HTR-8/SVneo (cell line): Measurements from ENCODE around the gene NAV2.

ENCODE experiments used
- DNase-seq: peaks from one replicate; pipeline ENCODE4 v3.0.0; 2011; ENCODE audit warnings: low spot score, mixed read lengths; ENCODE audit not compliant: insufficient read length
- FAIRE-seq: peaks from 2 replicates; lab custom pipeline; 2011; peaks lifted over from hg19 to GRCh38; lab: Jason Lieb, UNC

The NAV2 gene

DNA sequence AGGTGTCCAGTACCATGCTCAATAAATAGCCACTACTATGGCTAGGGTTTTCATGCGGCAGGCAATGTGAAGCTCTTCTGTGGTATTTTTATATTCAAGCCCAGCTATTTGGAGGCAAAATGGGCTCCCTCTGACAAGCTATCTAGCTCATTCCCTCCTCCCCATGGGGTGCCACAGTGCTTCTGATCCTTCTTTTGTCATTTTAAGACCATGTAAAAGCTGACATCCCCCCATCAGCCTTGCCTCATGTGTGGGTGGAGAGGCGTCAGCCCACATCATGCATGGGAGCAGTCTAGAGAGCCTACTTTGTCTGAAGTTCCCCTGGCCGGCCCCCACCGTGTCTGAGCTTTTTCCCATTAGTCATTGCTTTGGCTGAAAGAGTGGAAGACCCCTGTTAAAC lies 59.8 kb downstream of the NAV2 start:
- no peak for DNase-seq
- no peak for FAIRE-seq

DNA sequence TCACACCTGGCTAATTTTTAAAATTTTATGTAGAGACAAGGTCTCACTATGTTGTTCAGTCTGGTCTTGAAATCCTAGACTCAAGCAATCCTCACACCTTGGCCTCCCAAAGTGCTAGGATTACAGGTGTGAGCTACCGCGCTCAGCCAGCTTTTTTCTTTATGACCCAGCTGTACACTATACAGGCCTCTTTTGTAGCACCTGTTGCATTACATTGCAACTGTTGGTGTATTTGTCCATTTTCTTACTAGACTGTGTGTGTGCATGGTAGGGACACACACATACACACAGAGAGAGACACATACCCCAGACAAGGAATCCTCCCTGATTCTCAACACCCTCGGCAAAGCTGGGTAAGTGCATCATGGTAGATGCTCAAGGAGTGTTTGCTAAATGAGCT lies 61.7 kb downstream of the NAV2 start:
- DNase-seq (no peak), FAIRE-seq (no peak)

DNA sequence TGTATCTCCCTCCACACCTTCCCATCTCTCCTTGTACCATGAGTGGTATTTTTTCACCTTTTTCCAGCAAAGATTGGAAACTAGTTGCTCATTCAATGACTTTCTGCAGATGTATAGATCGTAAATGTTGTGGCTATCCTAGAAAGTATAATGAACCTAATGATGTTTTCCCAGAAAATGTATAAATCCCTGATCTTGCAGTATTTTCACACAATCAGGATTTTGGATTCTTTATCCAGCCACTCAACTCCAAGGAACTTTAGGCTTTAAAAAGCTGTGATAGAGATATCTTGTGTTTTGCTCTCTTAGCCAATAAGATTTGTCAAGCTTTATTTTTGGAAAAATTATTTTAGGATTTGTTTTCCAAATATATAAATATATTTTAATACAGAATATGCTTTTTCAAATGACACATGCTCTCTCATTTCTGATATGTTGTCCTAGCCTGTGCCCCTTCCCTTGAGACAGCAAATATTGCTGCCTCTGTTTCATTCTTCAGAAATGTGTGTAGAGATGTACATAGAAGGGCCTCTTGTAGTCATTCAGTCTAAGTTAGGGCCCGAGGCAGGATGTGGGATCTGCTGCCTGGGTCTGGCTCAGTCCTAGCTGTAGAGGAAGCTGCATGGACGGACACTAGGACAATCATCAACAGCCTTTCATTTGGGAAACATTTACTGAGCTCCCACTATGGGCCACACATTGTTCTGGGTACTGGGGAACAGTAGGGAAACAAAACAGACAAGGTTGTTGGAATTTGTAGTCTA lies 62.4 kb downstream of the NAV2 start:
- DNase-seq (no peak), FAIRE-seq (no peak)

DNA sequence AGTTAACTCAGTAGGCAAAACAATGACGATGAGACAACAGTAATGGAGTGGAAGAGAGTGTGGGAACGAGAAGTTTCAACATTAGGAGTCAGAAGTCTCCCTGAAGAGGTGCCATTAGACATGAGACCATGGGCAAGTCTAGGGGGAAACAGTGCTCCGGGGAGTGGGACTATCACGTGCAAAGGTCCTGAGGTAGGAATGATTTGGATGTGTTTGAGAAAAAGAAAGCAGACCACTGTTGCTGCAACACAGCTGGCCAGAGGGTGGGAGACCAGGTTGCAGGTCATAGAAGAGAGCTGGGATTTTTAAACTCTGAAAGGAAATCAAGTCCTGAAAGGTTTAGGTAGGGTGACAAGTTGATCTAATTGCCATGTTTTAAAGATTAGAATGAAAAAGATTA lies 63.0 kb downstream of the NAV2 start:
- no peak for DNase-seq
- FAIRE-seq: no peak

DNA sequence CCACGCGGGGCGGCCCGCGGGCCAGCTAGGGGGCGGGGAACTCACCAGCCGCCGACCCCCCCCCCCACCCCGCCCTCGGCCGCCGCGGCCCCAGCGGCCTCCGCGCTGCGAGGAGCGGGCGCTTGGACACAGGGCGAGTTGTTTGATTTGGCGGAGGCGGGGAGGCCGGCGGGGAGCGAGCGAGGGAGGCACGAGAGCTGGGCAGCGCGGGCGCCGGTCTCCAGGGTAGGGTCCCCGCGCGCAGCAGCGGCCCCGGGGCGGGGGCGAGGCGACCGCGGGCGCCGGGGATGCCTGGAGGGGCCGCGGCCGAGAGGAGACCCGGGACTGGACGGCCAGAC lies 64.4 kb downstream of the NAV2 start:
- peak; percentile 25 for DNase-seq
- FAIRE-seq: no peak

DNA sequence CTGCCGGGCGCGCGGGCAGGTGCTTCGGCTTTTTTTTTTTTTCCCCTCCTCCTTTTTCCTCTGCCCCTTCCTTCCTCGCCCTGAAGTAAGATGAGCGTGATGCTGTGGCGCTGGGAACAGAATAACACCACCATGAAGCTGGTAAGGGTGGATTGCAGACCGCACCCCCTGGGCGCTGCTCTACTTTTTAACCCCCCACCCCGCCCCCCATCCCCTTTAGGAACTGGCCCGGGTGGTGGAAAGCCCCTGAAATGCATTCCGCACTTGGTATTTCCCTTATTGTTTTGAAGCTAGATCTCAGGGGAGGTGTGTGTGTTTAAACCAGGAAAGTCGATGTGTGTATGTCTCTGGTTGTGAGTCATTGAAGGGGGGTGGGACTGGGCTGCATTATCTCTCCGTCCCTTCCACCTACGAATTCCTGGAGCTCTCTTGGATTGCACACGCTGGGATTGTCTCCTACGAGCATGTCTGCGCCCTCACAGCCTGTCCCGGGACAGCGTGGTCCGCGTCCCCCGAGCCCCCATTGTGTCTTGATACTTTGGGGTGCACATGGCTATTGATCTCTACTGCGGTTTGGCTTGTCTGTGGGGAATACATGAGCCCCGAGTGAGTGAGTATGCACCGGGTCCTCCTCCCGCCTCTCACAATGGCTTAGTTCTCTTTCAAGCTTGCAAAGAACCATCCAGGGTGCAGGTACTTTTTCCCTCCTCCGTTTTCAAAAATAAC lies 64.9 kb downstream of the NAV2 start:
- FAIRE-seq (peak; percentile 54), DNase-seq (peak; percentile 83)

DNA sequence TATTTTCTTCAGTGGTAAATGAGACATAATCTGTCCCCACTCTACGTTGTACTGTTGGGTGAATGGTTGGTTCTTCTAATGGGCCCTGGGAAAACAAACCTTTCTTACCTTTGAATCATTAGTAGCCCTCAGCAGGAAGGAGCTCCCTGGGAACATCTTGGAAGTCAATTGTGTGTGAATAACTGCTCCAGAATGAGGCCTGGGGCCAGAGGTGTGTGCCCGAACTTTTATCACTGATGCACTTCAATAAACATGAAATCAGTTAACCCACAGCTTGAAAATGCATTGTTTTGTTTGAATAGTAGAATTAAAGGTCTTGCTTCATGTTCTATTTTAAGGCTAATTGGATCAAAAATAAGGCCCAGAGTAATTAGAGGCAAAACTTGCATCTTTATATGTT lies 67.1 kb downstream of the NAV2 start:
- no peak for FAIRE-seq

DNA sequence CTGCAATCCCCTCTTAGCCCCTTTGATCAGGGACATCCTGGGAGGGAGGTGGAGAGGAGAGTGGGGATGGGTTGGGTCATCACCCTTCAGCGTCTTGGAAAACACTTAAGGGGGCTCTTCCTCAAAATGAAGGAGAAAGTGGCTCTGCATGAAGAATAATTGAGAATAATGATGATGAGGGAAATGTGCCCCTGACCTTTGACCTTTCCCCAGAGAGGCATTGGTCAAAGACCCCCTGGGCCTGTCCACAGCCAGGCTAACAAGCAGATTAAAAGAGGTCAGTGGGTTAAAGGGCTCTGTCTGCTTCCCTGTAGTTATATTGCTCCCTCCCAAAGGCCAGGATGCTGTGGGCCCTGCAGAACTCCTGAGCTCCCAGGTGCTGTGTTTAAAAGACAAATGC lies 68.7 kb downstream of the NAV2 start:
- FAIRE-seq: no peak
- no peak for DNase-seq

More for the DNA sequence above, 67.1 kb downstream of the NAV2 start:
- DNase-seq: no peak

DNA sequence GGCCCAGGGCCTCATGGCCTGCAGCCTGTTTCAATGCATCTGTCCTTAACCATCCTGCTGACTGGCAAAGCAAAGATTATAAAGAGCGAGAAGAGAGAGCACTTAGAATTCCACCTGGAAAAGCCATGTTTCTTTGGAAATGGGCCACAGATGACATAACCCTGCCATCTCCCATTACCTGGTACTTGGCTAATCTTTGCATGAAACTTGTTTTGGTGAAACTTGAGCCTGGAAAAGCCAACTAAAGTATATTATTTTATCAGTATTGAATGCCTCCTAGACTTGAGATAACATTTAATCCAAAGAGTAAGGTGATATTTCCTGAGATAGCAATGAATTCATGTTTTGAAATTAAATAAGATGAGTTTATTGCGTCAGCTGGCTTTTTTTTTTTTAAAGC lies 72.6 kb downstream of the NAV2 start:
- FAIRE-seq: no peak

DNA sequence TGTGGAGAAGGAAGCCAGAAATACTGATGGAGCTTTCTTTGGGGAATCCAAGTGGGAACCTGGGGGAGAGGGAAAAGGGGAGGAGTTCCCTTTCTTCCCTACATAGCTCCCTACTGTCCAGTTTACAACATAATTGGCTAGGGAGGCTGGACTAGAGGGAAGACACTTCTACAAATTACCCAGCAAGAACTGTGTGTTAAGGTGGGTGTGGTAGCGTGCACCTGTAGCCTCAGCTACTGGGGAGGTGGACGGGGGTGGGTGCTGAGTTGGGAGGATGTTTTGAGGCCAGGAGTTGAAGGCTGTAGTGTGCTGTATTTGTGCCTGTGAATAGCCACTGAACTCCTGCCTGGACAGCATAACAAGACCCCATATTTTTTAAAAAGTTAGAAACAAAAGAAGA lies 74.0 kb downstream of the NAV2 start:
- FAIRE-seq (no peak), DNase-seq (no peak)

More for the DNA sequence above, 72.6 kb downstream of the NAV2 start:
- DNase-seq: no peak

DNA sequence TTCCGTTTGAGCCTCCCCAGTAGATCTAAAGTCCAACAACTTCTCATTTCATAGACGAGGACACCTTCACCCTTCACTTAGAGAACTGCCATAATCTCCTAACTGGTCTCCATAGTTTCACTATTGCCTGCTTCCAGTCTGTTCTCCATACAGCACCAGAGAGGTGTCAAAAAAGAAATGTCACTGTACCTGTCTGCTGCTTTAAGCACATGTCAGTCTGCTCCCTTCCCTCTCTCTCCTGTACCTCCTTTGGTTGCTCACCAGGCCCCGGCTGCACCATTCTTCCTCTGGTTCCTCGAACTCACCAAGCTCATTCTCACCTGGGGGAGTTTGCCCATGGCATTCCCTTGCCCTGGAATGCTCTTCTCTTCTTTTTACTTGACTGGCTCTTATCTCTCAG lies 75.8 kb downstream of the NAV2 start:
- DNase-seq: no peak
- no peak for FAIRE-seq

DNA sequence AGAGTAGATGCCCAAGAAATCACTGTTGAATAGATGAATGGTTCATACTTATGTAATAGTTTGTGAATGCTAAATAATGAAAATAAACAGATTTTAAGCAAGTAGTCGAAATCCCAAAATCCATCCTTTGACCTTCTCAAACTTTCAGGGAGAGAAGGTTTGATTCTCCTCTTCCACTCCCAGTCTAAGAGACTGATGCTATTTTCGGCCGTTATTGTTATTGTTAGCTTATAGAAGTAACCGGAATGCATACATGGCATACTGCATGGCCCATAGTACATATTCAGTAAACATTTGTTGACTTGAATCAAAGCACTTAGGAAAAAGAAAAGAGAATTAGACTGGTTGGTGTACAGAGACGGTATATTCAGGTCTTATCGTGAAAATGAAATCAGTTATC lies 76.6 kb downstream of the NAV2 start:
- FAIRE-seq (no peak), DNase-seq (no peak)

DNA sequence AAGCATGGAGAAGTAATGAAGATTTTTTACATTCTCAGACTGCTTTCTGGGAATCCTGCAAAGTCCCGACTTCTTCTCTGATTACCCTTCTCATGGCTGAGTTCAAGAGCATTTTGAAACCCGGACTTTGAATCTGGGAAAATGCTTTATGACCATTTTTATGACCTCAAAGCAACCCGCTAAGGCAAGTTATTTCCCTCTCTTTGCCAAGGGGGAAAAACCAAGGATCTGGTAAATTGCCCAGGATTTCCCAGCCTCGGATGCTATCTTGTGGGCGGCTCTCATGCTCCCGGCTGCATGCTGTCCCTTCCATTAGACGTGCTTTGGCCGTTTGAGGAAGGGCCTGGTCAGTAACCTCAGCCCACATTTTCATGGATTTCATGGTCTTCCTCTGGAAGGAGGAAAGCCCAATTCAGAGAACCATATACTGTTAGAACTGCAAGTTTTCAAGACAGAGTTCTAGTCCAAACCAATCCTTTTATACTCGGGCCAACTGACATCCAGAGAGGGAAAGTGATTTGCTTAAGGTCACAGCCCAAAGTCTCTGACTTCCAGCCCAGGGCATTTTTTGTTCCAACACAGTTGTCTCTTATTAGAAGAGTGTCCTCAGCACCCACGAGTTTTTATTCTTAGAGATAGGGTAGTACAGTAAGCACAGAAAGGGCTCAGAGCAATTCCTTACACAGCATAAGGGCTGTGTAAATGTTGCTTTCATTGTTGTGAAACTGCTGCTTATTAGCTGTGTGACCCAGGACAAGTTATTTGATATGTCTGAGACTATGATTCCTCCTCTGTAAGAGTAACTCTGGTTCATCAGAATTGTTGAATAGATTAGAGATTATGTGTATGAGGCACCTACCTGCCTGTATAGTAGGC lies 77.4 kb downstream of the NAV2 start:
- FAIRE-seq (no peak), DNase-seq (no peak)

DNA sequence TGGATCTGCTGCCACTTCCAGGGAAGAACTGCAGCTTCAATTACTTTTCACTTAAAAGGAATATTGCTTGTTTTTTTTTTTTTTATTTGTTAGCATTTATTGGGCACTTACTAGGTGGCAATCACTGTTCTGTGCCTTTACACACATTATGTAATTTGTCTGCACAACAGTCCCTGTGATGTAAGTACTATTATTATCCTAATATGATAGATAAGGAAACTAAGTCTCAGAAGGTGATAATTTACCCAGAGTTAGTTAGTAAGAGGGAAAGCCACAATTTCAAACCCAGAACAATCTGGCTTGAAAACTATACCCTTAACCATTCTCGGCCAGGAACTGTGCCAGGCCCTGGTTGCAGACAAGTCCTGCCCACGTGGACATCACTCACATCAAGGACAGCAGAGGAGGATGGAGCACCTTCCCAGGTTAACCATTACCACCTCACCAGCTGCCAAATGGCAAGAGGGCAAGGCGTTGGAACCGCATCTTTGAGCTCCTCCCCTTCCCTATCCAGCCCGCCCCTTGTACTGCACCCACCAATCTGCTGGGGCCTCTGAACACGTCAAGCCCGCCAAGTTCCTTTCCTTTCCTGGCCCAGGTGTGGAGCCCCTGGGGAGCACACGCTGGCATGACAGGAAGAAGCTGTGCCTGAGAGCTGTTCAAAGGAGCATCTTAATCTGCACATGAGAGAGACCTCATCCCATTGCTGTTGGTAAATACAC lies 78.4 kb downstream of the NAV2 start:
- DNase-seq: no peak
- no peak for FAIRE-seq

DNA sequence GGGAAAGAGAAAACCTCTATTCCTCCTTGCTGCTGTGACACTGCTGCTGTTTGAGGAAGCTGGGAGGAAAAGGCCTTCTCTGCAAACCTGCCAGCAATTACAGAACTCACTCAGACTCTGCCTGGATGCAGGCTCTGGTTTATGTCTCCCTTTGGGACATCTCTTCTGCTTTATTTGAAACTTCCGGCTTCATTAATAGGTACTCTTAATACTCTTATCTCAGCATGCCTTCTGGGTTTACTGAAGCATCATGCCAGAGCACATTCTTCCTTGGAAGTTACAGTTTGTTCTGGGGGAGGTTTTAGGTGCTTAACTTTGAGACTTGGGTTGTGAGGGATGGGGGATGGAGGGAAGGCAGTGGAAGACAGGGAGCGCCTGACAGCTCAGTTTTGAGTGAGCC lies 79.9 kb downstream of the NAV2 start:
- FAIRE-seq: no peak
- no peak for DNase-seq

DNA sequence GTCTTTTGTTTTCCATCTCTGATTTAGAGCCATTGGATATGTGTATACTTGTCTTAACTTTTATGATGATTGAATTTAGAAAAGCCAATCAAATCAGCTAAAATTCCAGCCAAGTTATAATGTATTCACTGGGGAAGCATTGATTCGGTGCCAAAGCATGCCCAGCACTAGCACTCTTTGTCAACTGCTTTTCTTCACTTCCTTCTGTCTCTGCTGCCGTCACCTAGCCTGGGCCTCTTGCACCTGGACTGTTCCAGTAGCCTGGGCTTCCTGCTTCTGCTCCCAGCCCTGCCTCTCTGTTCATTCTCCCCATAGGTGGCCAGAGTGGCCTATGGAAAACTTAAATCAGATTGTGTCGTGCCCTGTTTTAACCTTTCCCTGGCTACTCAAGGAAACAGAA lies 80.7 kb downstream of the NAV2 start:
- DNase-seq: no peak
- FAIRE-seq: no peak

DNA sequence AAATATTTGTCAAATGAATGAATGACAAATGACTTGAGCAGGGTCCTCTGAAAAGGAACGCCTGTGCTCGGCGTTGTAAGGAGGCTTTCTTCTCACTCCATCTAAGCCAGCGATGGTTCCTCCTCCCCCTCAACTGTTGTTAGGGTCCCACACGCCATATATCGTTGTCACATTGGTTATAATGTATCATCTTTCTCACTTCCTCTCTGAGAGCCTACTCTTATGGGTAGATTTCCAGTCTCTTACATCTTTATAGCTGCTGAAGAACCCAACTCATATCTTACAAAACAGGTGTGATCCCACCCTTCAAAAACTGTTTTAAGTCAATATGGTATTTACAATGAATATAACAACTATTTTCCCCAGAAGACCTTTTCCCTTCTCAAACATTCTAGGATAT lies 81.5 kb downstream of the NAV2 start:
- DNase-seq (no peak), FAIRE-seq (no peak)

DNA sequence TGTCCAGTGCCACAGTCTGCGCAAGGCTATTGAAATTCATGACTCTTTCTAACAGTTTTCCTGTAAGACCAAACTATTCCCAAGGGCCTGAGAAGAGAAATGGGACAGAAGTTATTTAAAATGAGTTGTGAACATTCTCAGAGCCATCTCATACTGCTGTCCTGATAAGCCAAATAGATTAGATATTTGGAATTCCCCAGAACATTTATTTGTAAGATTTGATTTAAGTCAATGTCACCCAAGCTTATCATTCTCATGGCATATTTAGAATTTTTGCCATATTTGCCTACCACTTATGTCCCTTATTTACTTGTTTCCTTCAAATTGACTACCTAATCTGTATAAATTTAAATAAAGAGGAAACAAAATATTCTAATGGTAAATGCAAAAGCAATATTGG lies 82.4 kb downstream of the NAV2 start:
- FAIRE-seq: no peak

DNA sequence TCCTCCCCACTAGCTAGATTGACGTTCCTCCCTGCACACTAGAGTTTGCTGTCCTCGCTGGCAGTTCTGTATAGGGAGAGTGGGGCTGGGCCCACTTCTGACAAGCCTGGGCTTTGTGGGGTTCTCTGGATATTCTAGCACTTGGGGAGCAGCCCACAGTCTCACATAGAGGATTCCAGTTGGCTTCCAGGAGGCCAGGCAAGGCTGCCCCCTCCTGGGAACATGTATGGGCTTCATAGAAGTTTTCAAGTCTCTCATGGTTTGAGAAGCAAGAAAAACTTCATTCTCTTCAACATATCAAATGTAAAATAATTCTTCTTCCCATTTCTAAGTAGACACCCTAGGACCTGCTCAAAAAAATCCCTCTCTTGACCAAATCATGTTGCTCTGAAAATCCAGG lies 87.5 kb downstream of the NAV2 start:
- DNase-seq (peak; percentile 15), FAIRE-seq (no peak)

More for the DNA sequence above, 82.4 kb downstream of the NAV2 start:
- DNase-seq: no peak

DNA sequence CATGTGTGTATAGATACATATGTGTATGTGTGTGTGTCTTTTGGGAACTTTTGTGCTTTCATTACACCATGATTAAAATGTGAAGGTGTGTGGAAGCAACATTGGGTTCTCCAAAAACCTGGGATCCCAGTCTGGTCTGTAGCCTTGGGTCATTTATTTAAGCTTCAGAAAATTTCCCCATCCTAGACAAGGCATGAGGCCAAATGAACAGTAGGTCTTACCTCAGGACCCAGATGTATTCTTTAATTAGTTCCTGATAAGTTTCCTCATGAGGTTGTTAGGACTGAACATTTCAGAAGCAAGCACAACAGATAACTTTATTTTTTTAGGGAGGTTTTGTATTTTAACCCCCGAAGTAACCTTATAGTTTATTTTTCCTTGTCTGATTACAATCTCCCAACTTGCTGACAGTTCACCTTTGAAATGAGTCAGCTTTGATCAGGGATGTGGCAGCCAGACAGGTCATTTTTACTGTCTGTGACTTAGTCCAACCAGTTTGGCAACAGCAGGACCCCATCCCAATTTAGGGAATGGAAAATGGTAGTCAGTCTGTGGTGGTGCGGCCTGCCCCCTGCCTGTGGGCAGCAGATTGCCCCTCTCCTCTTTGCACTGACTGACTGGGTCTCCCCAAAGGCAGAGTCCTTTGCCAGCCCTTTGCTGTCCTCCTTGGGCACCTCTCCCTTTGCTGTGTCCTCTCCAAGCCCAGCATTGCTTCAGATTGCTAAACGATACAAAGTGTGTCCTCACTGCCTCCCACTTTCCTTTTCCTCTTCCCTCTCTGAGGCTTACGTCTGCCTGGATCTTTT lies 88.3 kb downstream of the NAV2 start:
- FAIRE-seq: no peak

More for the DNA sequence above, 88.3 kb downstream of the NAV2 start:
- DNase-seq: no peak
